T-helper 2 cell treated with Interferon-gamma antibody and Interleukin-4, amounts not matched to agents 5 μg/mL and 100 μg/mL, for 36 hours (primary cell): ENCODE measurements around the gene FOXP1.
A peak's percentile ranks its signal among the peaks of the same experiment; 100 is the strongest.

Experiments used
- DNase-seq: peaks from one replicate; pipeline ENCODE4 v3.0.0; 2021; ENCODE audit warnings: low spot score
- H3K27ac Mint-ChIP-seq: one replicate; pipeline ENCODE4 v1.8.0; 2021; ENCODE audit warnings: mild to moderate bottlenecking, mixed read lengths
- H3K27me3 Mint-ChIP-seq: one replicate; pipeline ENCODE4 v1.8.0; 2021; ENCODE audit warnings: low read depth, mixed read lengths
- H3K36me3 Mint-ChIP-seq: one replicate; pipeline ENCODE4 v1.8.0; 2021; ENCODE audit warnings: low read depth, mixed read lengths
- H3K4me1 Mint-ChIP-seq: one replicate; pipeline ENCODE4 v1.8.0; 2021; ENCODE audit warnings: low read depth, mixed read lengths
- H3K4me3 Mint-ChIP-seq: one replicate; pipeline ENCODE4 v1.8.0; 2022; ENCODE audit warnings: mild to moderate bottlenecking, moderate library complexity, mixed read lengths
- H3K9me3 Mint-ChIP-seq: one replicate; pipeline ENCODE4 v1.8.0; 2021; ENCODE audit warnings: mixed read lengths

Gene FOXP1

GRCh38 chr3:71146673-71147072 lies 436.9 kb downstream of the FOXP1 start:
- Mint-ChIP-seq H3K27me3 (no peaks in the 10 kb centered on the region), H3K4me3 (no peak overlapping the region), H3K9me3 (no peaks in the 10 kb centered on the region), H3K27ac (no peak overlapping the region), H3K36me3 (peaks cover 5% of the 10 kb centered on the region), H3K4me1 (peaks cover 27% of the 10 kb centered on the region)
- no peak for DNase-seq

GRCh38 chr3:71145954-71146353 lies 437.6 kb downstream of the FOXP1 start:
- H3K9me3 Mint-ChIP-seq: no peaks in the 10 kb centered on the region
- H3K27me3 Mint-ChIP-seq: no peaks in the 10 kb centered on the region
- no peak for DNase-seq
- H3K4me1 Mint-ChIP-seq: peaks cover 24% of the 10 kb centered on the region
- H3K36me3 Mint-ChIP-seq: peaks cover 8% of the 10 kb centered on the region
- H3K27ac Mint-ChIP-seq: no peak overlapping the region
- H3K4me3 Mint-ChIP-seq: no peak overlapping the region

DNA sequence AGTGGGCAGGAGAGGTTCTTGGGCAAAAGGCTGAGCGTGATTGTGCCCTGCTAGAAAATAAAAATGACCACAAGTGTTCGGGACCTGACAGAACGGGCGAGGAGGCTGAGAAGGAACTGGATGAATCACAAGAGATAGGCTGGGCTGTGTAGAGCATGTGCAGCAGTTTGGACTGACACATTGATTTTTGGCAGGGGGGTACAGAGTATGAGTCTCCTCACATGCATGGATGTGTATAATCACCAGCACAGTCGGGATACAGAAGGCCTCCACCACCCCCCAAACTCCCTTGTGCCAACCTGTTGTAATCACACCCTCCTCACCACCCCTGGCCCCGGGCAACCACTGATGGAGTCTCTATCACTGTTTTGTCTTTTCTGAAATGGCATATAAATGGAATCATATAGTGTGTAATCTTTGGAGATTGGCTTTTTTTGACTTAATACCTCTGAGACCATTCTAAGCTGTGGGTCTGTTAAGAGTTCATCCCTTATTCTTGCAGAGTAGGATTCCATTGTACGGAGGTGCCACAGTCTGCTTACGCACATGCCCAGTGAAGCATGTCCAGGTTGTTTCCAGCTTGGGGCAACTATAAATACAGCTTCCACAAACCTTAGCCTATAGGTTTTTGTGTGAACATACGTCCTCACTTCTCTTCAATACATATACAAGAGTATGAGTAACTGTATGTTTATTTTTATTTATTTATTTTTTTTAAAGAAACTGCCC lies 438.8 kb downstream of the FOXP1 start:
- H3K4me1 Mint-ChIP-seq: peaks cover 17% of the 10 kb centered on the region
- H3K27ac Mint-ChIP-seq: no peak overlapping the region
- no peaks in the 10 kb centered on the region for H3K27me3 Mint-ChIP-seq
- no peaks in the 10 kb centered on the region for H3K9me3 Mint-ChIP-seq
- H3K36me3 Mint-ChIP-seq: peaks cover 8% of the 10 kb centered on the region
- H3K4me3 Mint-ChIP-seq: no peak overlapping the region
- no peak for DNase-seq

DNA sequence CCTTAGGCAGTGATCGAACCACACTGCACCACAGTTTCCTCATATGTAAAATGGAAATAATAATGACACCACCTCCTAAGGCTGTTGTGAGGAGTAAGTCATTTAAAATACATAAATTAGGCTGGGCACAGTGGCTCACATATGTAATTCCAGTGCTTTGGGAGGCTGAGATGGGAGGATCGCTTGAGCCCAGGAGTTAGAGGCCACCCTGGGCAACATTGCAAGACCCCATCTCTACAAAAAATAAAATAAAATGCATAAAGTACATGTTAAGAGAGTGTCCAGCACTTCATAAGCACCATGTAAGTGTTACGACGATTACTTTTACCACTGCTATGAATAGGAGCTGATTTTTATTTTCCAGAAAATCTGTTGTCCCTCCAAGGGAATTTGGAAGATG lies 440.0 kb downstream of the FOXP1 start:
- Mint-ChIP-seq H3K36me3 (peaks cover 6% of the 10 kb centered on the region), H3K4me1 (peaks cover 15% of the 10 kb centered on the region), H3K4me3 (no peak overlapping the region), H3K27ac (no peak overlapping the region), H3K9me3 (no peaks in the 10 kb centered on the region), H3K27me3 (no peaks in the 10 kb centered on the region)
- no peak for DNase-seq

- Mint-ChIP-seq H3K9me3 (no peaks in the 10 kb centered on the region), H3K27ac (no peak overlapping the region), H3K4me1 (peaks cover 15% of the 10 kb centered on the region), H3K4me3 (no peak overlapping the region), H3K36me3 (peaks cover 6% of the 10 kb centered on the region), H3K27me3 (no peaks in the 10 kb centered on the region)
- DNase-seq: no peak
Observed at GRCh38 chr3:71142441-71143161, 440.9 kb downstream of the FOXP1 start.

GRCh38 chr3:71140477-71140876 lies 443.1 kb downstream of the FOXP1 start:
- peaks cover 11% of the 10 kb centered on the region for H3K4me1 Mint-ChIP-seq
- H3K27me3 Mint-ChIP-seq: no peaks in the 10 kb centered on the region
- H3K36me3 Mint-ChIP-seq: peaks cover 3% of the 10 kb centered on the region
- H3K27ac Mint-ChIP-seq: no peak overlapping the region
- DNase-seq: no peak
- H3K9me3 Mint-ChIP-seq: no peaks in the 10 kb centered on the region
- no peak overlapping the region for H3K4me3 Mint-ChIP-seq

GRCh38 chr3:71139496-71139895 lies 444.0 kb downstream of the FOXP1 start:
- DNase-seq: no peak
- H3K27me3 Mint-ChIP-seq: no peaks in the 10 kb centered on the region
- no peak overlapping the region for H3K4me3 Mint-ChIP-seq
- H3K9me3 Mint-ChIP-seq: no peaks in the 10 kb centered on the region
- peaks cover 13% of the 10 kb centered on the region for H3K4me1 Mint-ChIP-seq
- H3K36me3 Mint-ChIP-seq: peaks cover 3% of the 10 kb centered on the region
- H3K27ac Mint-ChIP-seq: no peak overlapping the region

- H3K4me3 Mint-ChIP-seq: no peak overlapping the region
- peaks cover 19% of the 10 kb centered on the region for H3K4me1 Mint-ChIP-seq
- no peak for DNase-seq
- no peaks in the 10 kb centered on the region for H3K27me3 Mint-ChIP-seq
- H3K9me3 Mint-ChIP-seq: no peaks in the 10 kb centered on the region
- H3K36me3 Mint-ChIP-seq: peaks cover 3% of the 10 kb centered on the region
- H3K27ac Mint-ChIP-seq: no peak overlapping the region
Observed at GRCh38 chr3:71138410-71138809, 445.1 kb downstream of the FOXP1 start.

- Mint-ChIP-seq H3K9me3 (no peaks in the 10 kb centered on the region), H3K4me3 (no peak overlapping the region), H3K36me3 (peaks cover 3% of the 10 kb centered on the region), H3K27me3 (no peaks in the 10 kb centered on the region), H3K4me1 (peaks cover 28% of the 10 kb centered on the region), H3K27ac (no peak overlapping the region)
- no peak for DNase-seq
Observed at GRCh38 chr3:71136276-71136675, 447.3 kb downstream of the FOXP1 start.

- Mint-ChIP-seq H3K36me3 (peaks cover 2% of the 10 kb centered on the region), H3K27ac (no peak overlapping the region), H3K4me3 (no peak overlapping the region), H3K4me1 (peaks cover 34% of the 10 kb centered on the region), H3K9me3 (no peaks in the 10 kb centered on the region), H3K27me3 (no peaks in the 10 kb centered on the region)
- DNase-seq: no peak
Observed at GRCh38 chr3:71135373-71136088, 448.0 kb downstream of the FOXP1 start.

DNA sequence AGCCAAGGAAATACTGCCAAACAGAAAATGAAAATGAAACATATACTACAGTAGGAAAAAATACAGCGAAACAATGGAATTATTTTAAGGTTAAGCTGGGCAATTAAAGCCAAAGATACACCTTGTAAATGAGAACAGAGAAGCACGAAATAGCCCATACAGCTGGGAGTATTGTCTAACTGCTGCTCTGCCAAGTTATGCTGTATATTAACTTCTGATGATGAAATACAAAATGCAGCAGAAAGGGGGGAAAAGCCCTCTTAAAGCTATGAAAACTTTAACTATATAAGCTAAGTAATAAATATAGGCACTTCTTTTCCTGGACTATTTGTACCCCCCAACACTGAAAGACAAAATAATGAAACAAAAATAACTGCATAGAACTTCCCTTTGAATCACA lies 449.0 kb downstream of the FOXP1 start:
- peaks cover 36% of the 10 kb centered on the region for H3K4me1 Mint-ChIP-seq
- H3K27ac Mint-ChIP-seq: no peak overlapping the region
- peak overlapping the region; percentile 28 for H3K4me3 Mint-ChIP-seq

DNA sequence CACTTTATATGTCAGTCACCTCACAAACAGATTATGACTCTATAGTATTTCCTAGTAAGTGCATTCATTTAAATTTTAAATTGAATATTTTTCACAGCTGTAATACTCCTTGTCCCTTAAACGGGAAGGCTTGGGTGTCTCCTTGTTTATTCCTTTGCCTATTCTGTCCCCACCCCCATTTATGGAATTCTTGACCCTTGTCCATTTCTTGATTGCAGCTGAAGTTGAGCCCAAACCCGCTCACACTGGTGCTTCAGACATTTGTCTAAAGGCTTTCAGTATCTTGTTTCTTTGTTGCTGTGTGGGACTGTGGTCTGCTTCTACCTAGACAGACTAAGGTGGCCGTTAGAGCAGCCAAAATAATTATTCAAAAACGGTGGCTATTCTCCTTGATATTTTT lies 449.7 kb downstream of the FOXP1 start:
- Mint-ChIP-seq H3K4me1 (peaks cover 37% of the 10 kb centered on the region), H3K4me3 (peak overlapping the region; percentile 1)
- DNase-seq: no peak

More for the DNA sequence above, 449.0 kb downstream of the FOXP1 start:
- no peak for DNase-seq
- H3K27me3 Mint-ChIP-seq: no peaks in the 10 kb centered on the region
- H3K36me3 Mint-ChIP-seq: peaks cover 8% of the 10 kb centered on the region
- H3K9me3 Mint-ChIP-seq: no peaks in the 10 kb centered on the region

DNA sequence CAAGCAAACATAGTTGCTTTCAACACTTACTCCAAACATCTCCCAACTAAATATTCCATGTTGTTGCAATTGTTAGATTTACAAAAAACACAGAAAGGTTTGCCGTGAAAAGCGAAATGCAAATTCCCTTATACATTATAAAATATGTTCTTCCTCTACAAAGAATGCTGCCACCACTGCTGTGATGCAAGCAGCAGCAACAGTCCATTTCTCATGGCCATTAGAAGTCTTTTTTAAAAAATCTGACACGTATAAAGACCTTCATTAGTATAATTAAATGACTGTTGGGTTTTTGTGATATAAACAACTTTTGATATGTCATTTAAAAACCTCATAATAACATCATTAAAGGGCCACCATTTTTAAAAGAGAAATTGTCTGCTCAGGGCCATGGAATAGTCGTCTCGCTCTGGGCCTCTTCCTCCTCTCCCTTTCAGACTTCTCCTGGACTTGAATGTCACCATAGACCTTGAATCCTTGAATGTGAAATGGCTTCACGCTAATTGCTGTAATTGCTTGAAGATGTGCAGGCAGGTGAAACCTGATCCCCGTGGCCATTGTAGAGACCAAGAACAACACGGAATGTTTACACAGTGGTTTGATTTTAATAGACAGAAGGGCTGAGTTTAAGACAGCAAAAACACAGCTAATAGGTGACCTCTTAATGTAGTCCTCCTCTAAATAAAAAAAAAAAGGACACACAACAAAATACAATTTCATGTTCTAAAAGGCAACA lies 450.4 kb downstream of the FOXP1 start:
- Mint-ChIP-seq H3K9me3 (no peaks in the 10 kb centered on the region), H3K36me3 (peaks cover 8% of the 10 kb centered on the region), H3K27ac (peak overlapping the region; percentile 6), H3K27me3 (no peaks in the 10 kb centered on the region), H3K4me3 (peak overlapping the region; percentile 2), H3K4me1 (peaks cover 42% of the 10 kb centered on the region)
- no peak for DNase-seq

More for the DNA sequence above, 449.7 kb downstream of the FOXP1 start:
- Mint-ChIP-seq H3K36me3 (peaks cover 8% of the 10 kb centered on the region), H3K27me3 (no peaks in the 10 kb centered on the region), H3K9me3 (no peaks in the 10 kb centered on the region), H3K27ac (peak overlapping the region; percentile 46)
